ENCODE data around the gene ASPG. TPM values are rescaled to one million over a fixed set of nuclear protein-coding genes. Genes with fewer than 3 reads are reported as not detected.

Gene ASPG
- total and polyA plus RNA-seq, 2 of the 13 experiments (the other 11 are each of a cell fraction or from before 2014, with no cell fraction given), result not detected

- TF ChIP-seq HES4 (CRISPR knock-in tag; IDR thresholded peaks at IDR 0.05; ENCODE audit: borderline replicate concordance), result no peak
- TF ChIP-seq, protein P1, sequence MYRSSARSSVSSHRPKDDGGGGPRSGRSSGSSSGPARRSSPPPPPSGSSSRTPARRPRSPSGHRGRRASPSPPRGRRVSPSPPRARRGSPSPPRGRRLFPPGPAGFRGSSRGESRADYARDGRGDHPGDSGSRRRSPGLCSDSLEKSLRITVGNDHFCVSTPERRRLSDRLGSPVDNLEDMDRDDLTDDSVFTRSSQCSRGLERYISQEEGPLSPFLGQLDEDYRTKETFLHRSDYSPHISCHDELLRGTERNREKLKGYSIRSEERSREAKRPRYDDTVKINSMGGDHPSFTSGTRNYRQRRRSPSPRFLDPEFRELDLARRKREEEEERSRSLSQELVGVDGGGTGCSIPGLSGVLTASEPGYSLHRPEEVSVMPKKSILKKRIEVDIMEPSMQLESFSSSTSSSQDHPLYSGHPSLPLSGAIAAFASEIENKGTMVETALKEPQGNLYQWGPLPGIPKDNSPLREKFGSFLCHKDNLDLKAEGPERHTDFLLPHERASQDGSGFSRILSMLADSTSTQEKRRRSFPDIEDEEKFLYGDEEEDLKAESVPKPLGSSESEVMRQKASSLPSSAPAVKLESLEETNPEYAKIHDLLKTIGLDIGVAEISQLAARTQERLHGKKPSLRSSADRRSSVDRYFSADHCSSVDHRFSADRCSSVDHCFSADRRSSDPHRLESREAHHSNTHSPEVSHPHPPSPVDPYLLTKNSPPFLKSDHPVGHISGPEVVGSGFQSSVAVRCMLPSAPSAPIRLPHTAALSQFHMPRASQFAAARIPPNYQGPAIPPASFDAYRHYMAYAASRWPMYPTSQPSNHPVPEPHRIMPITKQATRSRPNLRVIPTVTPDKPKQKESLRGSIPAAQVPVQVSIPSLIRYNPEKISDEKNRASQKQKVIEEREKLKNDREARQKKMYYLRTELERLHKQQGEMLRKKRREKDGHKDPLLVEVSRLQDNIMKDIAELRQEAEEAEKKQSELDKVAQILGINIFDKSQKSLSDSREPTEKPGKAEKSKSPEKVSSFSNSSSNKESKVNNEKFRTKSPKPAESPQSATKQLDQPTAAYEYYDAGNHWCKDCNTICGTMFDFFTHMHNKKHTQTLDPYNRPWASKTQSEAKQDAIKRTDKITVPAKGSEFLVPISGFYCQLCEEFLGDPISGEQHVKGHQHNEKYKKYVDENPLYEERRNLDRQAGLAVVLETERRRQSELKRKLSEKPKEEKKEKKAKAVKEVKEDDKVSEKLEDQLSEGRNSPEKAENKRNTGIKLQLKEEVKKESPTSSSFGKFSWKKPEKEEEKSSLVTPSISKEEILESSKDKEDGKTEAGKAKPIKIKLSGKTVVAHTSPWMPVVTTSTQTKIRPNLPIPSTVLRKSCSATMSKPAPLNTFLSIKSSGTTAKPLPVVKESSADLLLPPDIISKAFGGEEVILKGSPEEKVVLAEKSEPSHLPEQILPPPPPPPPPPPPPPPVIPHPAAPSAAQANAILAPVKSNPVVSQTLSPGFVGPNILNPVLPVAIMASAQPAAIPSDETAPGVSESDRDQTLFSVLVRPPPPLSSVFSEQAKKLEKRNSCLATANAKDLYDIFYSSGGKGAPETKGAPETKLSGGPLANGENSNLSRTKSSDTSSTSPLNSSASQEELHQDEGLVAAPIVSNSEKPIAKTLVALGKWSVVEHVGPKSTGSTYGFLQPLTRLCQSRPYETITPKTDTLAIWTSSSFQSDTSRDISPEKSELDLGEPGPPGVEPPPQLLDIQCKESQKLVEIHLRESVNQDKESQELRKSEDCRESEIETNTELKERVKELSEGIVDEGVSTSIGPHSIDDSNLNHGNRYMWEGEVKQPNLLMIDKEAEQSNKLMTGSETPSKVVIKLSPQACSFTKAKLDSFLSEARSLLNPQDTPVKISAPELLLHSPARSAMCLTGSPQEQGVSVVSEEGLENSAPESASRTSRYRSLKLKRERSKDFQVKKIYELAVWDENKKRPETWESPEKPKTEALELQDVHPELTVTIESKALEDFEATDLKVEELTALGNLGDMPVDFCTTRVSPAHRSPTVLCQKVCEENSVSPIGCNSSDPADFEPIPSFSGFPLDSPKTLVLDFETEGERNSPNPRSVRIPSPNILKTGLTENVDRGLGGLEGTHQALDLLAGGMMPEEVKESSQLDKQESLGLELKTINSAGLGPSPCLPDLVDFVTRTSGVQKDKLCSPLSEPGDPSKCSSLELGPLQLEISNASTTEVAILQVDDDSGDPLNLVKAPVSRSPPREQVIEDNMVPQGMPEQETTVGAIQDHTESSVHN (CRISPR knock-in tag; IDR thresholded peaks at IDR 0.05), result no peak
- TF ChIP-seq, protein P2, sequence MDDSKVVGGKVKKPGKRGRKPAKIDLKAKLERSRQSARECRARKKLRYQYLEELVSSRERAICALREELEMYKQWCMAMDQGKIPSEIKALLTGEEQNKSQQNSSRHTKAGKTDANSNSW (CRISPR knock-in tag; IDR thresholded peaks at IDR 0.05; ENCODE audit: borderline replicate concordance), result no peak
- no peak for TF ChIP-seq ZNF552 (CRISPR knock-in tag; IDR thresholded peaks at IDR 0.05; ENCODE audit: borderline replicate concordance)
- no peak for TF ChIP-seq ZBED4 (CRISPR knock-in tag; IDR thresholded peaks at IDR 0.05; ENCODE audit: borderline replicate concordance)
- TF ChIP-seq MAFG (CRISPR knock-in tag; IDR thresholded peaks at IDR 0.05), result no peak
- TF ChIP-seq MYNN (CRISPR knock-in tag; IDR thresholded peaks at IDR 0.05; ENCODE audit: low read depth), result no peak
Measured at GRCh38 chr14:104041430-104042104, 43.9 kb upstream of the ASPG start (continued).

Measured in HepG2 (cell line).